ENCODE results near the gene TM4SF1.
"Not testable (repeated sequence)": the region's sequence is repeated elsewhere in the genome, so short reads cannot be mapped to it uniquely, and the experiment has no call there.

The TM4SF1 gene

DNA sequence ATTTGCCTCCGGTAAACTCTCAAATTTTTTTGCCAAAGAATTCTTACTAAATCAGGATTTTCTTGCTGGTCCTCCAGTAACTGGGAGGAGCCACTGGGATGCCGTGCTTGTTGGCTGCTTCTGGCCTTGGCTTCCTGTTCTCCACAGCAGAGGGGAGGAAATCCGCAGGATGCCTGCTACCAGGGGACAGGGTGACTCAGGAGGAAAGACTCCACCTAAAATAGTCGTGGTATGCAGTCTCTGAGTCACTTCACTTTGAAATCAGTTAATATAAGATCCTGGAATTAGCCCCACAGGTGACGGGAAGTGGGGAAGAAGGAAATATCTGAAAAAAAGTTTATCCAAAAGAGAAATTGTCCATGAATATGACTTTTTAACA, 37.5 kb downstream of the TM4SF1 start:
- TF ChIP-seq CTCF (IDR thresholded peaks at IDR 0.05; ENCODE audit: extremely low read depth, missing control alignments): no peak
- DNase-seq (ENCODE audit: low spot score): no peak

DNA sequence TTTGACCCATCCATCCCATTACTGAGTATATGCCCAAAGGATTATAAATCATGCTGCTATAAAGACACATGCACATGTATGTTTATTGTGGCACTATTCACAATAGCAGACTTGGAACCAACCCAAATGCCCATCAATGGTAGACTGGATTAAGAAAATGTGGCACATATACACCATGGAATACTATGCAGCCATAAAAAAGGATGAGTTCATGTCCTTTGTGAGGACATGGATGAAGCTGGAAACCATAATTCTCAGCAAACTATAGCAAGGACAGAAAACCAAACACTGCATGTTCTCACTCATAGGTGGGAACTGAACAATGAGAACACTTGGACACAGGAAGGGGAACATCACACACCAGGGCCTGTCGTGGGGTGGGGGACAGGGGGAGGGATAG, 40.0 kb downstream of the TM4SF1 start:
- DNase-seq (ENCODE audit: low spot score): not testable (repeated sequence)

- no peak for DNase-seq (ENCODE audit: low spot score)
- TF ChIP-seq CTCF (IDR thresholded peaks at IDR 0.05; ENCODE audit: extremely low read depth, missing control alignments): no peak
Observed at GRCh38 chr3:149336925-149337324, 40.5 kb downstream of the TM4SF1 start.

DNA sequence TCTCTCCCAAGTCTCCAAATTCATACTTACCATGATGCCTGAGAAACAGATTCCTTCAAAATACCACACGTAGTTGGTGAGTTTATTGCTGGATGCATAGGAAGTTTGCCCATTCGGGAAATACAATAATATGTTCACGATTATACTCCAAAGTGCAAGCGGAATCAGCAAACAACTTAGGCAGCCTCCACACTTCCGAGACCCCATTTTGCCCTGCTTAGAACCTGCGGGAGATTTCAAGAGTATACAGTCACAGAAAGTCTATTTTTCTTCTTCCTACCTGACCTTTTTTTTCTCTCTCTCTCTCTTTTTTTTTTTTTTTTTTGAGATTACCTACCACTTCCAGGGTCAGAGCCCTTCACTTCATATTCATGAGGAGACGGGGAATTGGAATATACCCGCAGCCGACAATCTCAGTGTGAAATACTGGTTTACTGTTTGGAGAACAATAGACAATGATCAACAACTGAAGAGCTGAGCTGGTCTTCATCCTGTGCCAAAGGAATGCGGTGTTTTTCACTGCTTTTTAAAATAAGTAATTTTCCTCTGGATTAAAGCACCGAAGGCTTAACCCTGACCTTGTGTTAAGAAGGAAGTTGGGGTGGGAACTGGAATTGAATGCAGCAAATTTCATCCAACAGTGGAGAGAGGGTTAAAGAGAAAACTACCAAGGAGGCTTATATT, 44.1 kb downstream of the TM4SF1 start, which contains the start of gene TM4SF18:
Gene TM4SF18, minus strand, starts transcription at position 461 of the 684 bp plus-strand sequence. Its CDS starts 254 bp downstream, at position 207.
- no peak for DNase-seq (ENCODE audit: low spot score)
- no peak for TF ChIP-seq CTCF (IDR thresholded peaks at IDR 0.05; ENCODE audit: extremely low read depth, missing control alignments)

DNA sequence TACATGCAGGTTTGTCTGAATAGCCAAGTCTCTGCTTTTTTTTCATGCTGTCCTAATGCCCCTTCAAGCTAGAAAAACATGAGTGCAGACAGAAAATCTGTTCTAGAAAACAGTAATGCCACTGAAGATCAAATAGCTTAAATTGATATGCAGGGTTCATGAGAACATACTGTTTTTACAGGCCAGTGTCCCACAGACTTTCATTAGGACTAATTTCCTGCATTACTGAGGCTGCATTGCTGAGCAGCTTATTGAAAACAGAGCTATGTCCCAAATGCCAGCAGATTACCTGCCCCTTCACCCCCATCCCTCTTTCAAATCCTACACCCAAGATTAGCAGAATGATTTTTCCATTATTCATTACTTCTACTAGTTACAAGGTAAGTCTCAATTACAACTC, 44.7 kb downstream of the TM4SF1 start:
- no peak for TF ChIP-seq CTCF (IDR thresholded peaks at IDR 0.05; ENCODE audit: extremely low read depth, missing control alignments)
- no peak for DNase-seq (ENCODE audit: low spot score)

- DNase-seq (ENCODE audit: low spot score): no peak
- no peak for TF ChIP-seq CTCF (IDR thresholded peaks at IDR 0.05; ENCODE audit: extremely low read depth, missing control alignments)
Observed at GRCh38 chr3:149332227-149332765, 45.2 kb downstream of the TM4SF1 start.

DNA sequence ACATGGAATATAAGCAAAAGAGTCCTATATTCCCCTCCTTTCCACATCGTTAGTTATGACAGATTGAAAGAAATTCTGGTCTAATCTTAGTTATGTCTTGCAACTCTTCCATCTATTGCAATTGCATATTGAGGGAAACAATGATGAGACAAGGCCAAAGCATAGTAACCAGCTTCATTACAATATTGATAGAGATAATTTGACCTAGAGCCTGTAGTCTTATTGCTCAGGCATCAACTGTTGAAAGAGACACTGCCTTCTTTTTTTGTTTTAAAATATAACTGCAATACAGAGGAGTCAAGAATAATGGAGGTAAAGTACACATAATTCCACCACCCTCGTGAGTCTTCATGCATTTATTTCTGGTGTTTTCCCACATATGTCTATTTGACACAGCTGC, 46.1 kb downstream of the TM4SF1 start:
- no peak for TF ChIP-seq CTCF (IDR thresholded peaks at IDR 0.05; ENCODE audit: extremely low read depth, missing control alignments)
- DNase-seq (ENCODE audit: low spot score): no peak

All from GM20000 (cell line).